NCI-H2196 treated with DMSO at 0.1 percent for 48 hours (cell line): ENCODE results near the gene RASL11B.

Experiments
- DNase-seq: peaks from one replicate; lab custom pipeline; 2025; ENCODE audit not compliant: unreplicated experiment; lab: John Stamatoyannopoulos, UW

RASL11B gene

DNA sequence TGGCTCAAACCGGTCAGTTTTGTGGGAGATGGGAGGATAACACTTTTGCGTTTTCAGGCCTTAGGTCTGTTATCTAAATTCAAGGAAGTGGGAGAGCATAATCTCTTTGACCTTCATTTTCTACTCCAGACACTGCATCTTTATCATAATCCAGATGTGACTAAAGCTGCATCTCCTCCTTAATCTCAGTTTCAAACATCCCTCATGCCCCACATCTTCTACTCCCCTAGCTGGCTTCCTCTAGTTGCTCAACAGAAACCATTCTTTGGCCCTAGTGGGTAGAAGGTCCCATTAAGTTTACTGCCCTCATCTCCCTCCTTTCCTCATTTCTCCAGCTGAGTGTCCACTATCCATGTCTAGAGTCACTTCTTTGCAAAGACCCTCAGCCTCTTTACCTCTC is 18.8 kb upstream of the RASL11B start:
- DNase-seq, result no peak

DNA sequence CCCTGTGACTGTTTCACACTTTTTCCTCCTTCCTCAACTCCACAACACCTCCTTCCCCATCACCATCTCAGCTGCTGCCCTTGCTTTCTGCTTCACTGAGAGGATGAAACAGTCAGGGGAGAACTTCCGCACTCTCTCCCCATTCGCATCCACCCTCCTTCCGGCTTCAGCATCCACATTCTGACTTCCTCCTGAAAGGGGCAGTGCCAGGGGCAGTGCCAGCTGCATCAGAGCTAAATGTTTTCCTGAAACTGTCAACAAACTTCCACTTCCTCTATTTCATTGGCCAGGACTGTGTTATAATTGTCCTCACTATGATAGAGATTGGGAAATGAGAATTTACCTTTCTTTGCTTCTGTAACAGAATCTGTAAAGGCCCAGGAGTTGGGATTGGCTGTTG is 18.2 kb upstream of the RASL11B start:
- no peak for DNase-seq

DNA sequence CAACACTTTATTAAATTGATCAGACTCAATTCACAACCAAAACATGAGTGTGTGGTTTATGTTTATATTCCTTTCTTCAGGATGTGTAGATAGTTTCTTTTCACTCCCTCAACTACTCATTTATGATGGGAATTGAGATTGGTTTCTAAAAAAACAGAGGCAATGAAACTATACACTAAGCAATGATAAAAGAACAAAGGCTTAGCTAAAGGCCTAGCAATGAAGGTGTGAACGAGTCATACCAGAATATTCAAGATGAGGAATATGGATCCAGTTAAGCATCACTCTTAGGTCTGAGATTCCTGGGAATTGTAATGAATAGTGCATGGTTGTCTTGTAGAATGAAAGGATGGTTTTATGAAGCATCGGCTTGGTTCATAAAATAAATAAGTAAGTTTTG is 17.5 kb upstream of the RASL11B start:
- no peak for DNase-seq

DNA sequence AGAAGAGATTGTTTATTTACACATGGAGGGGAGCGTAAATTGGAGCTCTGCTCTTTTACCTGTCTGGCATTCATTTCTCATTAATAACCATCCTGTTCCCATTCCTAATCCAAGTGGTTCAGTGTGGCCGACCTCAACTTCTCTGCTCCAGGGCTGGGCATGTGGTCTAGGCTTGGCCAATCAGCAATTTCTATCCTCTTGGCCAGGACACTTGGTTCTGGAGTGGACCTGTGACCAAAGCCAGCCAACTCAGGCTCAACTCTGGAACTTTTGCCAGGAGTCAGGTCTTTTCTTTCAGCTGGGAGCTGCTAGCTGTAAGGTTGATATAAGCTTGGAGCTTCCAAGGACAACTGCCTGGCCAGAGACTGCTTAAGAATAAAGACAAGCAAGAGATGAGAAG is 15.6 kb upstream of the RASL11B start:
- no peak for DNase-seq

DNA sequence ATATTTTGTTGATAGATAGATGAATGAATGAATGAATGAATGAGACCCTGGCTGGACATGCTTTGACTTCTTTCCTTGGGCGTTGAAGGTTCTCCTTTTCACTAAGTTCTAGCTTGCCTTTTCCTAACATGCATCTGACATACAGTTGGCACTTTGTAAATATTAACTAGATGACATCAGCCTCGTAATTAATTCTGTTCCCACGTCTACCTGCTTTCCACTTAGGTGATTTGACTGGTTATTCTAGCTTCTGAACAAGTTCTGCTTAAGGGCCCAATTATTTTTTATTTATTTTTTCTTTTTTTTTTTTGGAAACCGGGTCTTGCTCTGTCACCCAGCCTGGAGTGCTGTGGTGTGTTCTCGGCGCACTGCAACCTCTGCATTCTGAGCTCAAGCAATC is 13.9 kb upstream of the RASL11B start:
- no peak for DNase-seq

DNA sequence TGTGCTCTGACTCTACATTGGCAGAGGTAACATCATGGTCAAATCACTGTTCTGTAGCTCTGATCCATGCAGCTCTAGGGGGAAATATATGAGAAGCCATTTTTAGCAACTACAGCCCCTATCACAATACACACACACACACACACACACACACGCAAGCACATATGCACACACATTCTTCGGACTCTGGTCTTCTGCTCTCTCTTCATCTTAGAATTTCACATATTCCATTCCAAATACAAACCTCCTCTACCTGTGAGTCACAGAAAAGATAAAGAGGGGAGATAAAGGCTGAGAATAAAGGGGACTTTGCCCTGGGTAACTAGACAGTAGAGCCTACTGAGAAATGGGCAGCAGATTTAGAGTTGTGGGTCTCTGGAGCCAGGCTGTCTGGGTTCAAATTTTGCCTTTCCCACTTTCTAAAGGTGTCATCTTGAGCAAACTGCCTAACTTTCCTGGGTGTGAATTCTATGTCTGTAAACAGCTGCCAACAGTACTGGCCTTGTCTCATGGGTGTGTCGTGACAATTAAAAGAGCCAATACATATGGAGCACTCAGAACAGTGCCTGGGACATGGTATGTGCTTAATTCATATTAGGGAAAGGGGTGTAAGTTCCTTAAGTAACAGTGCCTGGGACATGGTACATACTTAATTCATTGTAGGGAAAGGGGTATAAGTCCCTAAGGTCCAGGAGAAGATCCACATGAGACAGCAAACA is 11.6 kb upstream of the RASL11B start:
- no peak for DNase-seq

DNA sequence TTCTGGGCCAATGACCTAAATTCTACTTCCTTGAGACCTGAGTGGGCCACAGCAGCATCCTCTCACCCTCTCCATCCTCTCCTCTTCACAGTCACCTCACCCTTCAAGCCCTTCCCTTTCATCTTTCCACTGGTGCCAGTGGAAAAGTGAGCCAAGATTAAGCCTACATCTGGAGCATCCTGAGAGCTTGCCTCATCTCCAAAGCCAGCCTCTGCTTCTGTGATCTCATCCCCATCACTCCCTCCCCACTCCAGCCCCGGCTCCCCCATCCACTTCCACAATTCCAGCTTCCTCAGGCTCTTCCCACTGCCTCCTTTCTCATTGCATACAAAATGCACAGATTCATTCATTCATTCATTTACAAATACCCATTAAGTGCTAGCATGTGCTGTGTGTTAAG is 10.1 kb upstream of the RASL11B start:
- DNase-seq, result no peak

DNA sequence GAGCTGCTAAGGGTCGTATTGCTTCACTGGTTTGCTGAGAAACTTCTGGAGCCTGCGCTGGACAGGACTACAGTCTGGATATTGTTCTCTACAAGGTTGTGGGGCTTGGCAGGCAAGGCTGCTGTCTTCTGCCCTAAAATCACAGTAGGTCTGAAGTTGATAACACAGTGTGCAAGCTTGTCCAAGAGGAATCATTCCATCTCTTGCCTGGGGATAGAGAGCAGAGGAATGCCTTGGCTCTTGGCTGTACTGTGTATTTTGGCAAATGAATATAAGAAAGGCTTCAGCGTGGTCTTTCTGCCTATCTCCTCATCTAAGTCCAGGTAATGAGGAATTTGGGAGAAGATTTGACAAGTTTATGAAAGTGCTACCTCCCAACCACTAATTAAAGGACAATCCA is 9.4 kb upstream of the RASL11B start:
- no peak for DNase-seq

DNA sequence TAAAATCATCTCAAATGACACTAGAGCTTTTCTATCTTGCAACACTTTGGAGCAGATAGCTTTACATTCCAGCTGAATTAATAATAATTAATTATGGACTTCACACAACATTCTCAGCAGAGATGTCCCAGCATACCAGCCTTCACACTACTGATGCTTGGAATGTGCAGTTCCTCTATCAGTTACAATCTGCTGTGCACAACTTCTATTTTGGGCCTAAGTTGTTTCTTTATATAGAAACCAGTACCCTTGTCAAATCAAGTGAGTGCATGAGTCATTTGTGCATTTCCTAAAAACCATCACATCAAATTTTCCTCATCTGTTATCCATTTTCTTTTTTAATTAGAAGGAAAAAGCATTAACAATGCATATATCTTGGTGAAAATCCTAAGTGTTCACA is 8.8 kb upstream of the RASL11B start:
- DNase-seq, result no peak

DNA sequence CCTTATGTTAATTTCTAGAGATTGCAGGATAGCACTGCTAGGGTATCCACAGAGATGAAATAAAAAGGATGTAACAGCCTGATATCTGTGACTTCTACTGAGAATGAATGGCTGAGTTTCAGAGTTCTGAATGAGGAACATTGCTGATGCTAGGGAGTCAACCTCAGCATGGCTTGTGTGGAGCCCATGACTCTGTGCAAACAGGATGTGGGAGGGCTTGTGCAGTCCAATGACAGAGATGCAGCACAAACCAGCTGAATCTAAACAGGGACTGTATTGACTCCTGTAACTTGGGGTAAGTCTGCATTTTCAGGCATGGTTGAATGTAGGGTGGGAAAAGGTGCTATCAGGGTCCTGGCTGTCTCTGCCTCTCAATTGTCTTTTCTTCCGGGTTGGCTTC is 5.3 kb upstream of the RASL11B start:
- no peak for DNase-seq

DNA sequence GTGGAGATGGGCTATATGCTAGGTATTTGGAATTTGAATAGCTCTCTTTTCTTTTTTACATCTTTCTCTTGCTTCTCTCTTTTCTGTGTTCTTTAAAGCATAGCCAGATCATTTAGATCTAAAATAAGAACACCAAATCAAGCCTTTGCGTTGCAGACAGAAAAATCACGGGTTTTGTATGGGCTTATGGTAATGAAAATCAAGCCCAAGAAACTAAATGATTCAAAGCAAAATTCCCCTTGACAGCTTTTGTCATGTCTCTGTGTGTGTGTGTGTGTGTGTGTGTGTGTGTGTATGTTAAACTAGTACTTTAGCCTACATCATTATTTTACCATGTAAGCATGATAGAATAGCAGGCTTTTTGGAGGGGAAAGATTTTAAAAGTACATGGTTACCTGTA is 1.8 kb upstream of the RASL11B start:
- DNase-seq, result no peak

DNA sequence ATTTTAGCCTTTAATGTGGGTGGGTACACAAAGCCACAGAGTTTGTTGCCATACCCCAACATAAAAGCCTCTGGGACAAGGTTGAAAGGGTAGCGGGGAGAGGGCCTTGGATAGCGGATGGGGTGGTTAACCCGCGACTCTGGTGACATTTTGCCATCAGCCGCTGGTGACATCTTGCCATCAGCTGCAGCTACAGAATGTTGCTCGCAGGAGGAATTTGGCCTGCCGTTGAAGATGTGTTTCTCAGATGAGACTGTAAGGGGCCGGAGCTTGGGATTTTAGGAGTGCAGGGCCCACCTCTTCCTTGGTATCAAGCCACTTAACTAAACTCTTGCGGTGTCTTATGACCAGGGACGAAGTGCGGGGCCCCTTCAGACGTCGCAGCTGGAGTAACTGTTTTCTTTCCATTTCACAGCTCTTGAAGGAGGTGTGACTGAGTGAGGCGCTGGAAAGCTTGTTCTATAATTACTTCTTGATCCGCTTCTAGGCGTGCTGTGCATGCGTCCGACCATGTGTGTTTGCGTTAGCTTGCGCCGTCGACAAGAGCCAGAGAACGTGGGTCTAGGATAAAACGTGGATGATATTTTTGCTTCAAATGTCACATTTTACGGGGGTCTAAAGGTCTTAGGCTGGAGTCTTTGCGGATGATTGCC is 820 bp upstream of the RASL11B start:
- no peak for DNase-seq

DNA sequence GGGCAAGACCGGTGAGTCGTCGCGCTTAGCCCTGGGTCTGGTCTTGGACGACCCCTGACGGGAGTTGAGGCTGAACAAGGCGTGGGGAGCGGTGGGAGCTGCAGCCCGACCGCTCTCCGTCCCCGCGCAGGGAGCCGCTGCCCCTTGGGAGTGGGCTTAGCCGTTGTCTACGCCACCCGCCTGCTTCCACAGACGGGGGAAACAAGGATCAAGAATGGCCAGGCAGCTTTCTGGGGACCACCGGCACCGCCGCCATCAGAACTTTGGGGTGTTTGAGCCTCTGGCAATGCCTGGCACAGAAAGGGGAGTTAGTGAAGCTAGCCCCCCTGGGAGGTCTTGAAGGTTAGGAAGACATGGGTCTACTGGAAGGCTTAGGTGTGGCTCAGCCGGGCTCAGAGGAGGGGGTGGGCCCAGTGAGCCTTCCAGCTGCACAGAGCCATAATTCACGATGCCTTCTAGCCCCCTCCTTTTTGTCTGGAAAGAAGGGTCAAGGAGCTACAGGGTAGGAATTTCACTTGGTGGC is 583 bp downstream of the RASL11B start:
- DNase-seq, result no peak

DNA sequence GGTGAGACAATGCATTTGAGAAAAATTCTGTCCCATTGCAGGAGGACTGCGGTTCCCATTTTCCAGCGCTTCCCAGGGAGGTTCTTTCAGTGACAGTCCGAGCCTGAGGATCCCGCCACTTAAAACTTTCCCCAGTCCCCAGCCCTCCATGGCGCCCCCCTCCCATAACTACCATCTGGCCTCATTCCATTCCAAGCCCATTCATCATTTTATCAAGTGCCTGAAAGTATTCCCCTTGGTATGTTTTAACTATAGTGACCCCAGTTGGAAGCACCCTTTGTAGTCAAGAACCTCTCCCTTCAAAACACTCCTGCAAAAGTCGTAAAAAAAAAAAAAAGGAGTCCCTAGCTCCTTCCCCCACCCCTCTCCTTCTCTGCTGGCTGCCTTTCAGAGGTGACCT is 1.2 kb downstream of the RASL11B start:
- no peak for DNase-seq

DNA sequence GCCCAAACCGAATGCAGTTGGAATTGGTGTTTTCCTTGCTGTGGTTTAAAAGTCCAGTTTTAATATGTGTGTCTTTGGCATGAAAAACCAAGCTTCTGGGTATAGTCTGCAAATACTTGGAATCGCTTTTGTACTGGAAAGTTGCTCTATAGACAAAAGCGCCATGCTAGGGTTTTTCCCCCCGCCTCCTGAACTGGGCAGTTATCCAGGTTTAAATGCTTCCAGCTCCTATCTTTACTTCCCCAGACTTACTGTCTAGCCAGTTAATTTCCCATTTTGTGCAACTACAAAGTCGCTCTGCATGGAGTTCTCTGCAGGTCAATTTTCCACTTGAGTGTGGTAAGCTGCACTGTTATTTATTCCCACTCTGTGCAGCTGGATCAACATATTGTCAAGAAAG is 2.7 kb downstream of the RASL11B start:
- DNase-seq, result peak; percentile 42

DNA sequence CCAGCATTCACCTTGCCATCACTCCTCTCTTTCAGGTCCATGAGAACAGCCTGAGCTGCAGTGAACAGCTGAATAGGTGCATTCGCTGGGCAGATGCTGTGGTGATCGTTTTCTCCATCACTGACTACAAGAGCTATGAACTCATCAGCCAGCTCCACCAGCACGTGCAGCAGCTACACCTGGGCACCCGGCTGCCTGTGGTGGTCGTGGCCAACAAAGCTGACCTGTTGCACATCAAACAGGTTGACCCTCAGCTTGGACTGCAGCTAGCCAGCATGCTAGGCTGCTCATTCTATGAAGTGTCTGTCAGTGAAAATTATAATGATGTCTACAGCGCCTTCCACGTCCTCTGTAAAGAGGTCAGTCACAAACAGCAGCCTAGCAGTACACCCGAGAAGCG is 3.2 kb downstream of the RASL11B start:
- no peak for DNase-seq

DNA sequence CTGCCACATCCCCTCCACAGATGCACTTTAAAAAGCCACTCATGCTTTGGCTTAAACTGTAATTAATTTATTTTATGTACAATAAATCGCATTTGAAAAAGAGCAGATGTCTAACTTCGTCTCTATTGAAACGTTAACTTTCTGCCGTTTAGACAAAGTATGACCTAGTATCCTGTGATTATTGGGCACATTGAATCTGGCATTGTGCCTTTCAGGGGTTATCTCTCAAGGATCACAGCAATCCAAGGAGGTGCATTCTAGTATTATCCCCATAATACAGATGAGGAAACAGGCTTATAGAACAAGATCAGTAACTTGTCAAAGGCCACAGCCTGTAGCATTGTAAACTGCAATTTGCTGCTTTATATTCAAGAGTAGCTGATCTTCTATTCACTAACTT is 4.6 kb downstream of the RASL11B start:
- DNase-seq, result no peak

DNA sequence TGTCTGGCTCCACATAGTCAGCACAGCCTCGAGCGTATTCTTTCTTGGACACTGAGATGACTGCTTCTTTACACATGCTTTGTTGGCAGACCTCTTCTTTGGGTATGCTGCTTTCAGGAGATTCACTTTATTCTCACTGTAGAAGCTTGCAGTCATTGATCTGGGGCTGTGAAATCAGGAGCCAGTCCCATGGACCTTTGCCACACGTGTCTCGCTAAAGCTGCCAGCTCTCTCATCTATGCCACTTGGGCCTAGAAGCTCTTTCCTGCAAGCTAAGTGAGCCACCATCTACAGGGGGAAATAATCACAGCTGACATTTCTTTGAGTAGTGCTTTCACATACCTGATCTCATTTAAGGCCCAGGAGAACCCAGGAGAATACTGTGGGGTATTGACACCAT is 5.0 kb downstream of the RASL11B start:
- DNase-seq, result no peak

DNA sequence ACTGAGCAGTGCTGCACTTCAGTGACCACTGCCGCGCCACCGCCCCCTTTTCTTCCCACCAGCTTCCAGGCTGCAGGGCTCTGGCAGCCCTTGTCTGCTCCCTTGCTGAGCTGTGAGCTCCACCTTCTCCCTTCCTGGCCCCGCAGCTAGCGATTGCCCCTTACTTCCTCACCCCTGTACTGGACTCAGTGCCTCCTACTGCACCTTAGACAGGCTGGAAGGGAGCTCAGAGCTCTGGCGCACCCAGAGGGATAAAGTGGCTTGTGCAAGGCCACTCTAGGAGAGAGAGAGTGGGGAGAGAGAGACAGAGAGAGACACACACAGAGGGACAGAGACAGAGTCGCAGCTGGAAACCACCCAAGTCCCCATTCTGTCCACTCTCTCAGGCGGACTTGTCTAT is 6.0 kb downstream of the RASL11B start:
- no peak for DNase-seq

DNA sequence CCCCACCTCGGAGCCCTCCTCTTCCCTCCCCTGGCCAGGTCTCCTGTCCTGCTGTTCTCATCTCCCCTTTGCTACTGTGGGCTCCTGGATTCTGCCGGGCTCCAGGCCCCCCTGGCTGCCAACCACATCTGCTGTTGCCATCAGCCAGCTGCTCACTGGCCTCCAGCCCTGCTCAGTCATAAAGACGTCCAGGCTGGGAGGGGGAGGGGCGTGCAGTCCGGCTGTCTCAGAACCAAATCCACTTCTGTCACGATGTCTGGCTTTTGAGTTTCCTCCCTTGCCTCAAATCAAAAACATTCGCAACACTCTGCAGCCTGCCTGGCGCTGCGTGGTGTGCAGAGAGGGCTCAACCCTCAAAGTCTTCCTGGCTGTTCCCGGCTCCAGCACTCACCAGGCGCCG is 7.1 kb downstream of the RASL11B start:
- no peak for DNase-seq

DNA sequence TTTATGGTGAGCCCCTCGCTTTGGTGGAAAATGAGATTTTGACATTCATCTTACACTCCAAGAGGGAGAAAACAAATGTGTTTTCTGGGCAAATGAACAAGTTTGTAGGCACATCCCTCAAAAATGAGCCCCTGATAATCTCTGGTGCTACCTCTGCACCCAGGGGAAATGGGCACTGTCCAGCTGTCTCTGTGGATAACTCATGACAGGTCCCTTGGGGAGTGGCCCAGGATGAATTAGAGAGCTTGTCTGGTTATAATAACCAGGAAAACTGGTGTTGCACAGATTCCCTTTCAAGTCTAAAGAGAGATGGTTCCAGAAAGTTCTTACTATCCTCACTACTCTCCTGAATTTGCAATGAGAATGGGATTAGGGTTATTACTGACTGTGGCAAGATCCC is 7.5 kb downstream of the RASL11B start:
- no peak for DNase-seq

DNA sequence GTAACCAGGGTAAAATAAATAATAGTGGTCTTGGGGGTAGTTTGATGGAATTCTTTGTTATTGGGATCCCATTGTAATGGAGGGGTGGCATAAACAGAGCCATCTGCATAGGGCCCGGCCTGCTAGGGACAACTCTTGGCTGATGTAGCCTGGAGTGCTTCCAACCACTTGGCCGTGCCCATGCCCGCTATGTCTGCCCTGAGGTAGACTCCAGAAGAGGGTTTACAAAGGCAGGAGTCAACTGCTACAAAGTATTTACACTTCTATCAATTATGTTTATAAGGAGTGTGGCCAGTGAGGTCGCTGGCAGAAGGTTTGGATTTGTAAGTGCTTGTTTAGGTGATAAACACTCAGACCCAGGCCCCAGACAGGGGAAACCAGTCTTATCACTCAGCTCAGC is 8.1 kb downstream of the RASL11B start:
- peak; percentile 2 for DNase-seq

DNA sequence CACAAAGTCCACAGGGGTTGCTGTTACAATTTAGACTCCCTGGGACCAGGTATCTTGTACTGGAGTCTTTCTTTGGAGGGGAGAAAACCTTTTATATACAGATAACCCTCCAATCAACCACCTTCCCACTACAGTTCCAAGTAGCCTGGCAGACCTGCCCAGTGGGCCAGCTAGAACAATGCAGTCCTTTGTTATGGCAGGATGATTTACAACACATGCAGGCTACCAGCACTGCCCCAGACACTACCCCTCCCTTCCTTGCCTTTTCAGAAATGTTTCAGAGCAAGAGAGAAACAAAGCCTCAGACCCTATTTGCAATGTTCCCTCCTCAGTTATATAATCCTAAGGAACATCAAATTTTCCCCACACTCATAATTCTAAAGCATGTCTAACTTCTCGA is 11.1 kb downstream of the RASL11B start:
- no peak for DNase-seq
